Activated B cell treated with CpG ODN at 0.5 μM for 24 hours (primary cell): ENCODE results near the gene IKZF4. TPM values are rescaled to one million over a fixed set of nuclear protein-coding genes. Genes with fewer than 3 reads are reported as not detected.

Experiments
- ATAC-seq: fragments of 200-7000 bp; cut with Tn5 transposase; one replicate; pipeline ENCODE4 v1.10.0; 2021; ENCODE audit warnings: low read depth, mild to moderate bottlenecking, moderate library complexity
- CTCF ChIA-PET: fragments of 350-600 bp; sonication (Branson Sonifier 250); formaldehyde crosslinking; loops from one replicate; lab custom pipeline; 2021; ENCODE audit warnings: antibody characterized with exemption; lab: Charles Lee
- POLR2A ChIA-PET: fragments of 350-600 bp; sonication (Branson Sonifier 250); formaldehyde crosslinking; loops from one replicate; lab custom pipeline; 2021; ENCODE audit warnings: antibody characterized with exemption; lab: Charles Lee
- DNase-seq: peaks from one replicate; pipeline ENCODE4 v3.0.0; 2022
- H3K27ac Mint-ChIP-seq: one replicate; pipeline ENCODE4 v1.8.0; 2020; ENCODE audit warnings: mixed read lengths
- H3K27me3 Mint-ChIP-seq: one replicate; pipeline ENCODE4 v1.8.0; 2021; ENCODE audit warnings: mixed read lengths
- H3K36me3 Mint-ChIP-seq: one replicate; pipeline ENCODE4 v1.8.0; 2021; ENCODE audit warnings: low read depth, mixed read lengths
- H3K4me1 Mint-ChIP-seq: one replicate; pipeline ENCODE4 v1.8.0; 2021; ENCODE audit warnings: mixed read lengths
- H3K4me3 Mint-ChIP-seq: one replicate; pipeline ENCODE4 v1.8.0; 2020; ENCODE audit warnings: mild to moderate bottlenecking, mixed read lengths
- H3K9me3 Mint-ChIP-seq: one replicate; pipeline ENCODE4 v1.8.0; 2020; ENCODE audit warnings: mixed read lengths
- intact Hi-C: fragments of 100-400 bp; cut with micrococcal nuclease; formaldehyde crosslinking; loops from one replicate; pipeline ENCODE4 v1.15.1; 2024
- total RNA-seq: library from RNA; stranded (reverse); gene quantifications from 2 replicates; pipeline ENCODE4 v1.2.3, GENCODE V29; 2022
- TF ChIP-seq, protein P1 (sequence below): fragments of 200-600 bp; IDR thresholded peaks from one replicate; pipeline ENCODE4 v1.8.0; 2022; ENCODE audit warnings: antibody characterized with exemption, mild to moderate bottlenecking

The IKZF4 gene
- total RNA-seq, 1 donor from 2014 or later: 6.4 TPM

DNA sequence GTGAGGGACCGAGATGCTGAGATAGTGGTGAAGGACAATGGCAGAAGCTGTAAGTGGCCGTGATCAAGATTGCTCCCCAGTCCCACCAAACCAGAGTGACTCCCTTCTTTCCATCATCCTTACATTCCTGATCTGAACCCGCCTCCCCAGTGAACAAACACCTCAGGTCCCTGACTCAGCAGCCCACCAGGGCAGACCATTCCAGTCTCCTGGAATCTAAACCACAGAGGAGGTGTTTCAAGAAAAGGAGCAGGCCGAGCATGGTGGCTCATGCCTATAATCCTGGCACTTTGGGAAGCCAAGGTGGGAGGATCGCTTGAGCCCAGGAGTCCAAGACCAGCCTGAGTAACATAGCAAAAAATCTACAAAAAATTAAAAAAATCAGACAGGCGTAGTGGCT is 65.8 kb downstream of the IKZF4 start:
- intact Hi-C loops: no loop called here
- Mint-ChIP-seq H3K9me3 (no peaks in the 10 kb centered on the region), H3K36me3 (no peaks in the 10 kb centered on the region), H3K4me1 (no peaks in the 10 kb centered on the region), H3K27me3 (peaks cover 11% of the 10 kb centered on the region), H3K27ac (no peak overlapping the region), H3K4me3 (no peak overlapping the region)
- DNase-seq (no peak), ATAC-seq (no peak)
- TF ChIP-seq, protein P1, sequence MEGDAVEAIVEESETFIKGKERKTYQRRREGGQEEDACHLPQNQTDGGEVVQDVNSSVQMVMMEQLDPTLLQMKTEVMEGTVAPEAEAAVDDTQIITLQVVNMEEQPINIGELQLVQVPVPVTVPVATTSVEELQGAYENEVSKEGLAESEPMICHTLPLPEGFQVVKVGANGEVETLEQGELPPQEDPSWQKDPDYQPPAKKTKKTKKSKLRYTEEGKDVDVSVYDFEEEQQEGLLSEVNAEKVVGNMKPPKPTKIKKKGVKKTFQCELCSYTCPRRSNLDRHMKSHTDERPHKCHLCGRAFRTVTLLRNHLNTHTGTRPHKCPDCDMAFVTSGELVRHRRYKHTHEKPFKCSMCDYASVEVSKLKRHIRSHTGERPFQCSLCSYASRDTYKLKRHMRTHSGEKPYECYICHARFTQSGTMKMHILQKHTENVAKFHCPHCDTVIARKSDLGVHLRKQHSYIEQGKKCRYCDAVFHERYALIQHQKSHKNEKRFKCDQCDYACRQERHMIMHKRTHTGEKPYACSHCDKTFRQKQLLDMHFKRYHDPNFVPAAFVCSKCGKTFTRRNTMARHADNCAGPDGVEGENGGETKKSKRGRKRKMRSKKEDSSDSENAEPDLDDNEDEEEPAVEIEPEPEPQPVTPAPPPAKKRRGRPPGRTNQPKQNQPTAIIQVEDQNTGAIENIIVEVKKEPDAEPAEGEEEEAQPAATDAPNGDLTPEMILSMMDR: no peak
- ChIA-PET CTCF (interaction anchor here (1.1 kb wide), 1 partner anchor 91 kb away, joined by 4 read pairs; no protein-coding TSS in a partner anchor), POLR2A (interaction anchor here (0.5 kb wide), 1 partner anchor 1391 kb away, joined by 3 read pairs; no protein-coding TSS in a partner anchor)

DNA sequence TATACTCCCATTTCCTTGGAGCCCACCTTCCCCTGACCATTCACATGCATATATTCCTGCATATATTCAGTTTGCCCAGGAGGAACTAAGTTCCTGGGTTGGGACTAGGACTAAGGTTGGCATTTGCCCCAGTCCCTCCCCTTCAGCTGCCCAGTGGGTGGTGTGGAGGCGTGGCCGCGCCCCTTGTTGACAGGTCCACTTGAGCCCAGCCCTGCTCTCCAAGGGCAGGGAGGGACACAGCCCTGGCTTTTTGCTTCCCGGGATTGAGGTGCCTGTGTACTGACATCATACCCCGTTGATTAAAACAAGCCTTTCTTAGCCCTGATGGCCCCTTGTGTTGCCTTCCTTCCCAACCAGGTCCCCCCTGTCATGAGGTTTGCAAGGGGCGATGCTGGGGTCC is 66.4 kb downstream of the IKZF4 start:
- H3K27me3 Mint-ChIP-seq: peaks cover 8% of the 10 kb centered on the region
- POLR2A ChIA-PET: no interaction called here
- H3K27ac Mint-ChIP-seq: no peak overlapping the region
- H3K36me3 Mint-ChIP-seq: no peaks in the 10 kb centered on the region
- H3K4me3 Mint-ChIP-seq: no peak overlapping the region
- TF ChIP-seq, protein P1: no peak
- CTCF ChIA-PET: no interaction called here
- H3K9me3 Mint-ChIP-seq: no peaks in the 10 kb centered on the region
- intact Hi-C loops: no loop called here
- DNase-seq (no peak), ATAC-seq (no peak)
- no peaks in the 10 kb centered on the region for H3K4me1 Mint-ChIP-seq

Other genes starting within 250 kb of the IKZF4 start
- gene SARNP, start 203.3 kb upstream of the IKZF4 start, total RNA-seq: 53.6 and 58.7 TPM in 2 replicates
- gene ORMDL2, start 203.0 kb upstream of the IKZF4 start, total RNA-seq: 68.0 and 70.9 TPM in 2 replicates
- 34.2 and 37.4 TPM in 2 replicates for gene DNAJC14, start 191.5 kb upstream of the IKZF4 start, total RNA-seq
- 0.31 TPM in 1 of 2 replicates, not detected in the other for gene MMP19, start 178.1 kb upstream of the IKZF4 start, total RNA-seq
- gene PYM1, start 93.1 kb upstream of the IKZF4 start, total RNA-seq: 39.6 and 41.7 TPM in 2 replicates
- gene DGKA, start 89.9 kb upstream of the IKZF4 start, total RNA-seq: 86.8 and 95.9 TPM in 2 replicates
- gene PMEL, start 55.0 kb upstream of the IKZF4 start, total RNA-seq: 0.27 TPM in 1 of 2 replicates, not detected in the other
- 25.7 and 29.0 TPM in 2 replicates for gene CDK2, start 54.2 kb upstream of the IKZF4 start, total RNA-seq
- gene RAB5B, start 47.0 kb upstream of the IKZF4 start, total RNA-seq: 82.1 and 83.8 TPM in 2 replicates
- 5.4 and 5.6 TPM in 2 replicates for gene SUOX, start 23.8 kb upstream of the IKZF4 start, total RNA-seq
- 23.9 and 28.1 TPM in 2 replicates for gene RPS26, start 20.9 kb downstream of the IKZF4 start, total RNA-seq
- not detected in 2 replicates for gene ERBB3, start 59.1 kb downstream of the IKZF4 start, total RNA-seq
- 137 and 155 TPM in 2 replicates for gene PA2G4, start 83.5 kb downstream of the IKZF4 start, total RNA-seq
- 5,829 and 6,631 TPM in 2 replicates for gene RPL41, start 95.6 kb downstream of the IKZF4 start, total RNA-seq
- 15.4 and 17.1 TPM in 2 replicates for gene ZC3H10, start 97.2 kb downstream of the IKZF4 start, total RNA-seq
- gene ESYT1, start 107.2 kb downstream of the IKZF4 start, total RNA-seq: 120 and 137 TPM in 2 replicates
- 25.2 and 36.2 TPM in 2 replicates for gene MYL6B, start 131.5 kb downstream of the IKZF4 start, total RNA-seq
- 921 and 1,059 TPM in 2 replicates for gene MYL6, start 137.3 kb downstream of the IKZF4 start, total RNA-seq
- 109 and 136 TPM in 2 replicates for gene SMARCC2, start 168.4 kb downstream of the IKZF4 start, total RNA-seq
- gene RNF41, start 200.9 kb downstream of the IKZF4 start, total RNA-seq: 75.8 and 86.0 TPM in 2 replicates
- 27.7 and 31.4 TPM in 2 replicates for gene NABP2, start 203.3 kb downstream of the IKZF4 start, total RNA-seq
- 0.37 and 1.00 TPM in 2 replicates for gene SLC39A5, start 209.0 kb downstream of the IKZF4 start, total RNA-seq
- 44.1 and 44.8 TPM in 2 replicates for gene ANKRD52, start 237.3 kb downstream of the IKZF4 start, total RNA-seq
- 30.2 and 35.6 TPM in 2 replicates for gene COQ10A, start 245.9 kb downstream of the IKZF4 start, total RNA-seq